Measurements from ENCODE around the gene EVI5L.
"Not testable (repeated sequence)": the region's sequence is repeated elsewhere in the genome, so short reads cannot be mapped to it uniquely, and the experiment has no call there.

EVI5L gene

GRCh38 chr19:7847664-7848063, 17.6 kb downstream of the EVI5L start:
- no peak for DNase-seq

- no peak for DNase-seq
These were observed 18.9 kb downstream of the EVI5L start for GRCh38 chr19:7848779-7849457.

GRCh38 chr19:7849631-7849999, 19.6 kb downstream of the EVI5L start:
- no peak for DNase-seq

- DNase-seq: no peak
These were observed 20.2 kb downstream of the EVI5L start for GRCh38 chr19:7850000-7850813.

GRCh38 chr19:7850945-7851622, 21.1 kb downstream of the EVI5L start:
- no peak for DNase-seq

GRCh38 chr19:7851623-7852500, 21.8 kb downstream of the EVI5L start:
- DNase-seq: no peak

GRCh38 chr19:7852851-7853769, 23.1 kb downstream of the EVI5L start:
- peak; percentile 50 to 54 for DNase-seq

GRCh38 chr19:7853770-7854128, 23.7 kb downstream of the EVI5L start:
- DNase-seq: no peak

- no peak for DNase-seq
These were observed 25.5 kb downstream of the EVI5L start for GRCh38 chr19:7855426-7856108.

GRCh38 chr19:7856109-7856591, 26.1 kb downstream of the EVI5L start:
- no peak for DNase-seq

- no peak for DNase-seq
These were observed 27.0 kb downstream of the EVI5L start for GRCh38 chr19:7856679-7857663.

- no peak for DNase-seq
These were observed 27.7 kb downstream of the EVI5L start for GRCh38 chr19:7857727-7858108.

GRCh38 chr19:7858109-7858770, 28.2 kb downstream of the EVI5L start:
- no peak for DNase-seq

- not testable (repeated sequence) for DNase-seq
These were observed 29.1 kb downstream of the EVI5L start for GRCh38 chr19:7859087-7859486.

GRCh38 chr19:7859831-7860713, 30.1 kb downstream of the EVI5L start:
- no peak for DNase-seq

- DNase-seq: no peak
These were observed 30.9 kb downstream of the EVI5L start for GRCh38 chr19:7860714-7861618.
